M059J (cell line): ENCODE results near the gene RPGRIP1L. TPM values are rescaled to one million over a fixed set of nuclear protein-coding genes. Genes with fewer than 3 reads are reported as not detected.
A peak's percentile ranks its signal among the peaks of the same experiment; 100 is the strongest.
"Not testable (repeated sequence)": the region's sequence is repeated elsewhere in the genome, so short reads cannot be mapped to it uniquely, and the experiment has no call there.

ENCODE experiments used
- DNase-seq: peaks from one replicate; pipeline ENCODE4 v3.0.0-alpha.2; 2012; ENCODE audit warnings: low read depth
- total RNA-seq: library from RNA; depleted of rRNA; stranded (reverse); fragments of >200 nt; shearing (Covaris generic); gene quantifications from 2 replicates; pipeline ENCODE4 v1.2.3, GENCODE V29; 2014

The RPGRIP1L gene
- total RNA-seq, 1 experiment from 2014 or later: 12.5 TPM

GRCh38 chr16:53712065-53712464 is 8.4 kb upstream of the RPGRIP1L start:
- DNase-seq: no peak

GRCh38 chr16:53711390-53711789 is 7.7 kb upstream of the RPGRIP1L start:
- DNase-seq: no peak

GRCh38 chr16:53708490-53708889 is 4.8 kb upstream of the RPGRIP1L start:
- no peak for DNase-seq

GRCh38 chr16:53707671-53708070 is 4.0 kb upstream of the RPGRIP1L start:
- DNase-seq: no peak

- no peak for DNase-seq
Measured at GRCh38 chr16:53704445-53704813, 770 bp upstream of the RPGRIP1L start.

- not testable (repeated sequence) for DNase-seq
Measured at GRCh38 chr16:53698271-53698670, 5.4 kb downstream of the RPGRIP1L start.

GRCh38 chr16:53695070-53695469 is 8.6 kb downstream of the RPGRIP1L start:
- DNase-seq: peak; percentile 76

GRCh38 chr16:53693320-53693719 is 10.3 kb downstream of the RPGRIP1L start:
- DNase-seq: no peak

GRCh38 chr16:53692146-53692545 is 11.5 kb downstream of the RPGRIP1L start:
- no peak for DNase-seq

GRCh38 chr16:53690771-53691170 is 12.9 kb downstream of the RPGRIP1L start:
- DNase-seq: no peak

- DNase-seq: peak; percentile 5
Measured at GRCh38 chr16:53689636-53690035, 14.0 kb downstream of the RPGRIP1L start.

- no peak for DNase-seq
Measured at GRCh38 chr16:53686710-53687109, 16.9 kb downstream of the RPGRIP1L start.

GRCh38 chr16:53685334-53685733 is 18.3 kb downstream of the RPGRIP1L start:
- DNase-seq: not testable (repeated sequence)

GRCh38 chr16:53681354-53681753 is 22.3 kb downstream of the RPGRIP1L start:
- no peak for DNase-seq

- DNase-seq: no peak
Measured at GRCh38 chr16:53680756-53681155, 22.9 kb downstream of the RPGRIP1L start.

- DNase-seq: peak; percentile 39
Measured at GRCh38 chr16:53678756-53679343, 24.8 kb downstream of the RPGRIP1L start.

- no peak for DNase-seq
Measured at GRCh38 chr16:53678155-53678554, 25.5 kb downstream of the RPGRIP1L start.

- DNase-seq: no peak
Measured at GRCh38 chr16:53673189-53673588, 30.5 kb downstream of the RPGRIP1L start.

- DNase-seq: no peak
Measured at GRCh38 chr16:53672461-53672860, 31.2 kb downstream of the RPGRIP1L start.

GRCh38 chr16:53668869-53669268 is 34.8 kb downstream of the RPGRIP1L start:
- no peak for DNase-seq

- peak; percentile 76 for DNase-seq
Measured at GRCh38 chr16:53666786-53667415, 36.8 kb downstream of the RPGRIP1L start.

- peak; percentile 94 for DNase-seq
Measured at GRCh38 chr16:53664724-53665345, 38.8 kb downstream of the RPGRIP1L start.

GRCh38 chr16:53662072-53662471 is 41.6 kb downstream of the RPGRIP1L start:
- DNase-seq: no peak
